LoVo (cell line): ENCODE data around the gene TRAK2.
"Not testable (repeated sequence)": the region's sequence is repeated elsewhere in the genome, so short reads cannot be mapped to it uniquely, and the experiment has no call there.

Experiments used
- DNase-seq: peaks from one replicate; pipeline ENCODE4 v3.0.0-alpha.2; 2016; ENCODE audit warnings: low spot score

Gene TRAK2

GRCh38 chr2:201452058-201452921, 1.0 kb upstream of the TRAK2 start:
- peak; percentile 21 for DNase-seq

- no peak for DNase-seq
These were observed 335 bp downstream of the TRAK2 start for GRCh38 chr2:201450954-201451291.

- peak; percentile 74 for DNase-seq
These were observed 2.6 kb downstream of the TRAK2 start for GRCh38 chr2:201448701-201449100.

- no peak for DNase-seq
These were observed 3.2 kb downstream of the TRAK2 start for GRCh38 chr2:201448061-201448460.

- DNase-seq = no peak
These were observed 4.2 kb downstream of the TRAK2 start for GRCh38 chr2:201447086-201447485.

- DNase-seq = no peak
These were observed 6.4 kb downstream of the TRAK2 start for GRCh38 chr2:201444746-201445465.

- DNase-seq = no peak
These were observed 9.8 kb downstream of the TRAK2 start for GRCh38 chr2:201441409-201441808.

GRCh38 chr2:201440182-201440581, 11.1 kb downstream of the TRAK2 start:
- DNase-seq = peak; percentile 75

GRCh38 chr2:201439336-201439922, 11.8 kb downstream of the TRAK2 start:
- not testable (repeated sequence) for DNase-seq

- no peak for DNase-seq
These were observed 15.1 kb downstream of the TRAK2 start for GRCh38 chr2:201436141-201436540.

- DNase-seq = no peak
These were observed 17.8 kb downstream of the TRAK2 start for GRCh38 chr2:201433394-201433995.

- no peak for DNase-seq
These were observed 18.5 kb downstream of the TRAK2 start for GRCh38 chr2:201432621-201433393.

GRCh38 chr2:201432038-201432620, 19.1 kb downstream of the TRAK2 start:
- DNase-seq = no peak

- no peak for DNase-seq
These were observed 20.4 kb downstream of the TRAK2 start for GRCh38 chr2:201430839-201431238.

- not testable (repeated sequence) for DNase-seq
These were observed 20.9 kb downstream of the TRAK2 start for GRCh38 chr2:201430322-201430721.

GRCh38 chr2:201429835-201430234, 21.4 kb downstream of the TRAK2 start:
- not testable (repeated sequence) for DNase-seq

GRCh38 chr2:201428366-201428765, 22.9 kb downstream of the TRAK2 start:
- not testable (repeated sequence) for DNase-seq

- DNase-seq = no peak
These were observed 25.3 kb downstream of the TRAK2 start for GRCh38 chr2:201425952-201426351.

- no peak for DNase-seq
These were observed 30.7 kb downstream of the TRAK2 start for GRCh38 chr2:201420442-201421113.

GRCh38 chr2:201419986-201420385, 31.3 kb downstream of the TRAK2 start:
- DNase-seq = no peak
